DLD1 (cell line): Measurements from ENCODE around the gene PPP2R5D.

ENCODE experiments used
- in situ Hi-C: cut with HindIII; loops from 2 replicates; pipeline ENCODE4 v1.10.0; 2017; ENCODE audit warnings: low sequenced_read_pairs

PPP2R5D gene

DNA sequence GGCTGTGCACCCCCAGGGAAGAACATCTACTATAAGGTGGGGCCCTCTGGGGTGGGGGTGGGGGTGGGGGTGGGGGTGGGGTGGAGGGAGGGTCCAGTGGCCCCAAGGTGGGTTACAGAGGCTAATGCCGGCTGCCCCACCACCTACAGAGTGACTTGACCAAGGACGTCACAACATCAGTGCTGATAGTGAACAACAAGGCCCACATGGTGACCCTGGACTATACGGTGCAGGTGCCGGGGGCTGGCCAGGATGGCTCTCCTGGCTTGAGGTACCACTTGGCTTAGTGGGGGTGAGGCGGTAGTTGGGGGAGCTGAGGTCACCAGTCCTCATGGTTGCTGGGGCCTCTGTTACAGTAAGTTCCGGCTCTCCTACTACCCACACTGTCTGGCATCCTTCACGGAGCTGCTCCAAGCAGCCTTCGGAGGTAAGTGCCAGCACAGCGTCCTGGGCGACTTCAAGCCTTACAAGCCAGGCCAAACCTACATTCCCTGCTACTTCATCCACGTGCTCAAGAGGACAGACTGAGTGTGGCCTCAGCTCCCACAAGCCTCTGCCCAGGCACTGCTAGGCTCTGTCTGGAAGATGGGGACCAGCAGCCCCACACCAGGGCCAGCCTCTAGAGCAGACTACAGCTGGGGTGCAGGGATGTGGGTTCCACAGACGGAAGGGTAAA lies 21.1 kb upstream of the PPP2R5D start:
- in situ Hi-C loops, result no loop called here

DNA sequence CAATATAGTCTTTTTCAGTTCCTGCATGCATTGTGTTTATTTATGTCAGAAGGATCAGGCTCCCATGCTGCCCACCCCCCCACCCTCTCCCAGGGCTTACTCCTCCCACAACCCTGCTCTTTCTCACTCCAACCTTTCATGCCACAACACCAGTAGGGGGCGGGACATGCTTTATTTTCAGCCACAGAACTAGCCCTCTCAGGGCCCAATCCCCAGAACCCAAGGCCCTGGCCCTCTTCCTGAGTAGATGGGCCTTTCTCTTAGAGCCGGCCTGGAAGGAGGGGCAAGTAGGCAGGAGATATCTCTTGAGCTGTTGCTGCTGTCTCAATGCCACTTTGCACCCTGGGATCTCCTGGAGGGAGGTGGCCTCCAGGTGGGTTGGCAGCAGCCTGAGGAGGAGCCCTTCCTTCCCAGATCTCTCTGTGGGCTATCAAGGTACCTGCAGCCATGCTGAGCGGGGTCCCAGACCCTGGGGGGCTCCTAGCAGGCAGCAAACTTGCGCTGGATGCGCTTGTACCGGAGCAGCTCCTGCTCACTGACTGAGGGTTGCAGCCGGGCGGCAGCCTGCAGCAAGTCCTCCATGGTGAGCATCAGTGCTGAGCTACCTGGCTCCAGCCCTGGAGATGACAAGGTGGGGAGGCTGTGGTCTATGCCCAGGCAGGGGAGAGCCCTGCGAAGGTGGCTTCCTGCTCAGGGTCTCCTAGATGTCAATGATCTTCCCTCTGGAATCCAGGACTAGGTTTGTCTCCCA lies 20.3 kb upstream of the PPP2R5D start:
- in situ Hi-C loops, result no loop called here

DNA sequence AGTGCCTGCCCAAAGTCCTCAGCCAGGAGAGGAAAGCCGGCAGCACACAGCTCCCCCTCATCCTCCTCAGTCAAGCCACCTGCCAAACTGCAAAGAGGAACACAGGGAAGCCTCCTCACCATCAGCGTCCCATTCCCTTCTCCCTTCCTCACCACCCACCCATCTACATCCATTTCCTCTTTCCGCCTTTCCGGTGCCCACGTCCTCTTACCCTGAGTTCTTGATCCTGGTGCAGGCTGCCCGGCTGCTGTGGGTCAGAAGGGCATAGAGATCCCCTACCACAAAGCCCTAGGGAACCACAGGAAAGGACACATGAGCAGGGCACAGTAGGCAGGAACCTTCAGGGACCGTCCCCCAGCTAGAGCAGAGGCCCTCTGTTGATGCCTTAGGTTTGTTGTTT lies 17.8 kb upstream of the PPP2R5D start:
- in situ Hi-C loops, result no loop called here

DNA sequence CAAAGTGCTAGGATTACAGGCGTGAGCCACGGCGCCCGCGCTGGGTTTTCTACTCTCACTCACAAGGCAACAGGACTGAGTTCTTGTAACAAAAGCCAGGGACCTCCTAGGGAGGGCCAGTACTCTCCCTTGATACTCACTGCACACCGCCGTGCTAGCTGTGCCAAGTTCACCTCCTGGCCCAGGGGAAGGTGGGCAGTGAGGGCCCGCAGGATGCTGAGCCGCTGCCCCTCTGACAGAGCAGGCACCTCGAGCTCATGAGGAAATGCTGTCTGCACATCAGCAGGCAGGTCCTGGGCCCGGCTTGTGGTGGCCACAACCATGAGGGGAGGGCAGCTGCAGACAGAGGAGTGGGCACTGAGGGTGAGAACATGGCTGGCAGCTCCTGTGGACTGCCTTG lies 17.1 kb upstream of the PPP2R5D start:
- in situ Hi-C loops, result no loop called here

DNA sequence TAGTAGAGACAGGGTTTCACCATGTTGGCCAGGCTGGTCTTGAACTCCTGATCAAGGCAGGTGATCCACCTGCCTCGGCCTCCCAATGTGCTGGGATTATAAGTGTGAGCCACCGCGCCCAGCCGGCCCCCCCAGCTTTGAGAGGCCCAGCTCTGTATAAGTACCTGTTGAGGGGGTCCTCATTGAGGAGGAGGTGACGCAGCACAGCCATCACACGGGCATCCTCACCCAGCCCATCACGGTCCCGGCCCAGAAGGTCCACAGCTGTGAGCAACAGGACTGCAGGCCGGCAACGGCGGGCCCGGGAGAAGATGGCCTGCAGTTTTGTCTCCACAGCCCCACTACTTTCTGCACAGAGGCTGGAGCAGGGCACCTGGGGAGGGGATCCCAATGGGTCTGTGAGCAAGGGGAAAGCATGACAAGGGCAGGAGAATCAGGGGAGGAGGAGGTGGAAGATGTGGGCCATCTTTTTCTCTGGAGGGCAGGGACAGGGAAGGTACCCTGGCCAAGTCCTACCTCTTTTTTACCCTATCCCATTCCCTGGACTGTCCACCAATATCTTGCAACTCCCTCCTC lies 16.2 kb upstream of the PPP2R5D start:
- in situ Hi-C loops, result no loop called here

DNA sequence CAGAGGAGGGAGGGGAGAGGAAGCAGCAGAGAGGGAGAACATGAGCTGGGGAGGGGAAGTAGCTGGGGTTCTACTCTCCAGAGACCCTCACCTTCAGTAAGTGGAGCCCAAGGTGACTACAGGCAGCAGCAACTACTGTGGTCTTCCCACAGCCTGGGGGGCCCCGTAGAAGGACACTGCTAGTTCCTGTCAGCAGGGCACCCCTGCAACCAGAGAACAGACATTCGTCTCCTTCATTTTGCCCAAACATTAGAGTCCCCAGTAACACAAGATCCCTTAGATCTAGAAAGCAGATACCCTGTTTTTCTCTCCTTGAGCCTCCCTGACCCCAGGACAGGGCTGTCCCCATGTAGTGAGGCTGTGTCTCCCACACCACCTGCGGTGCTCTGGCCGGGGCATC lies 15.6 kb upstream of the PPP2R5D start:
- in situ Hi-C loops, result no loop called here

DNA sequence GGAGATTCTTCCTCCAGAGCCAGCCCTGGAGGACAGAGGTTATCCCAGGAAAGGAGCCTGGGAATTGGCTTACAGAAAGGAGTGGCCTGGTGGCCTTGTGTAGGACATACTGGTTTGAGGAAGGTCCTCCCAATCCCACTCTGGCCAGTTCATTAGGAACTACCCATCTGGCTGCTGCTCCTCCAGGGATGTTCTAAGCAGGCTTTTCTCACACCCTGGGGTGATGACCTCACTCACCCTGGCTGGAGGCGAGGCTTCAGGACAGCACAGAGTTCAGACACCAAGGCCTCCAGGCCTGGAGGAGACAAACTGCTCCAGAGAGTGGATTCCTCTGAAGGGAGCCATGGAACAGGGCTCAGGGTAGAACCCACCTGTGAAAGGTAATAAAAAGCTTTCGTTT lies 14.9 kb upstream of the PPP2R5D start:
- in situ Hi-C loops, result no loop called here

DNA sequence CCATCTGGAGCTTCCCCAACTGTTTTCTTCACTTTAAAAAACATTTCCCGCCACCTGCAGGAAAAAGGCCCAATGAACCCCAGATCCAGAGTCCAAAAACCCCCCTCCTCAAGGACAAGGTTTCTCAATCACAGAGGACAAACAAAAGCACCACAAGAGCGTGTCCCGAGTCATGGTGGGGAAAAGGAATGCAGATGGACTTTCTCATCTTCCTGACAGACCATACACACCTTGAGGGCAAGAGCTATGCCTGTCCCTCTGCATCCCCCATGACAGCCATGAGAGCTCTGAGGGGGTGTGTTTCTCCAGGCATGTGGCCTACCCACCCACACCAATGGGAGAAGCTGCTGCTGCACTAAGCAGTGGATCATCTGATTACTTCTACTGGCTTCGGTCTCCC lies 14.4 kb upstream of the PPP2R5D start:
- in situ Hi-C loops, result no loop called here

DNA sequence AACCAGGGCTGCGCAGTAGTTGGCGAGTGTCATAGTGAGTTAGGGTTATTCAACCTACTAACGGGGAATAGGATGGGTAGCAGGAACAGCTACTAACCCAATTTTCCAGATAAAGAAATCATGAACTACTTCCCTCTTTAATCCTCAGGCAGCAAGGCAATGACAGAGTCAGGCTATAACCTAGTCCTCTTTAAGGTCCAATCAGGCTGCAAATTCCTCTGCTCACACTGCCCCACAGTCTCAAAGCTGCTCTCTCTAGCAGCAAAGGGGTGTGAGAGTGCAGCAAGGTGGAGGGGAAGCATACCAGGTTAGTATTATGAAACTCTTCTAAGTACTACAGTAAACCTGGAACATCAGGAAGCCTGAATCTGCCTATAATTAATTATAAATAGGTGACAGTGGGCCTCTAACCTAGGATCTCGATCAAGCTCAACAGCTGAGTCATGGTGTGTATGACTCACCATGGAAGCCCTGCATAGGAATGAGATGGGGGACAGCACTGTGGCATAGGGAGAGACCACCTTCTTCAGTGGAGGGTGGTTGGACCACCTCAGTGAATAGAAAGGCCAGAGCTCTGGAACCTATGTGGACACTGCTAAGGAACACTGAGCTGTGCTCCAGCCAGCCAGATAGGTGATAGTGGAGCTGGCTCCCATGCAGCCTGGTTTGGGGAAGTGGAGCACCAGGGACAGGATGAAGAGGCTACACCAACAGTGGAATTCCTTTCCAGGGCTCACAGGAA lies 13.3 kb upstream of the PPP2R5D start:
- in situ Hi-C loops, result no loop called here

DNA sequence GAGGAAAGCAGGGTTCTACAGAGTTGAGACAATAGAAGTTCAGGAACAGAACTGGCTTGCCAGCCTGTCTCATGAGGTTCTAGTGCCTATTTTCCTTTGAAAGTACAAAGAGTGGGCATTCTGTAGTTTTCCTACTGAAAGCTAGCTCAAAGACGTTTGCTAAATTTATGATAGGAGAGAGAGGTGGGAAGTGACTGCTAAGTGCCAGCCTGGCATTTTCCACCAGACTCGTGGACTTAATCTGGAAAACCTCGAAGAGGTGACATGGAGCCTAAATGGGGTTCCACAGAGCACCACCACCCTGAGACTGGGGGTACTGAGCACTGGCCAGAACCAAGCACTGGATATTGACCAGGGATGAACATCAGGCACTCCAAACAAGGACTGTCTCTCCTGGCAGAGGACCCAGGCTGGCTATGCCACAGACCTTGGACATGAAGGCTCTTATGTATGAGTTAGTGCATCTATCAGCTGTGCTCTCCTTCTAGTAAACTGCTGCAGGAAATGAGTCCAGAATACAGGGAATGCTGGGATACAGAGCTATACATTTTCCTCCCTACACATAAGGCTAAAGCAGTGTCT lies 12.5 kb upstream of the PPP2R5D start:
- in situ Hi-C loops, result no loop called here

DNA sequence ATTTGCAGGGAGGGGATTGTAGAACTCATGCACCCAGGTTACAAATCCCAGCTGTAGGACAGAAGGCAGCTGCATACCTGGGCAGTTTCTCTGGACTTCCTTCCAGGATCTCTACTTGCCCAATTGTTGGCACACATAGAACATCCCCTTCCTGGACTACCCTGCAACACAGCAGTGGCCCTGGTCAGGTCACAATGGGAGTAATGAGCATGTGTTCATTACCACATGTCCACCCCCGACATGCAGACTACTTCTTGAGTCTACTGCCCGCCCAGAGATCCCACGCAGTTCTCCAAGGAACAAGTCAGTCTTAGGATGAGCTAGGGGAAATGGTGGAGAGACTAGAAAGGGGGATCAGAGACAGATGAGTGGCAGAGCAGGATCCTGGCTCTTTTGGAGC lies 10.4 kb upstream of the PPP2R5D start:
- in situ Hi-C loops, result no loop called here

DNA sequence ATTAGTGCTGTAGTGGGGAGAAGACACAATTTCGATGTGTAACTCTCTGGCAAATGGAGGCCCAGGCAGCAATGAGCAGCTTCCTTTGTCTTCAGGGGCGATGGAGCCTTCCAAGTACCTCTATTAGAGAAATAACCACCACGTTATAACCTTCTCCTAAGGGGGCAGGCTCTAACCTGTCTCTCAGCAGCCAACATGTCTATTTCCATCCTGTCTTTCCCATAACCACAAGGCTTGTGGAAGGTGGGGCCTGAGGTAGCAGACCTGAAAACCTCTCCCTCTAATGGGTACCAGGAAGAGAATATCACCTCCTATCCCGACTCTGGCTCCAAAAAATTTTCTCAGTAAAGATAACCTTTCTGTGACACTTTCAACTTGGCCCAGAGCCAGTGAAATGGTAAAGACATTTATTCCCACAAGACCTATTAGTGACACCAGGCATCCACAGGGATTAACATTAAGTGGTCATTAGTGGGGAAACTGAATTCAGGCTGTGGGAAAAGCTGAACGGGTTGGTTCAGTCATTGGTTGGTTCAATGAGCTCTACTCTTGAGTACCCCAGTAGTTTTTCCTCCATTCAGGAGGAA lies 9.4 kb upstream of the PPP2R5D start:
- in situ Hi-C loops, result no loop called here

DNA sequence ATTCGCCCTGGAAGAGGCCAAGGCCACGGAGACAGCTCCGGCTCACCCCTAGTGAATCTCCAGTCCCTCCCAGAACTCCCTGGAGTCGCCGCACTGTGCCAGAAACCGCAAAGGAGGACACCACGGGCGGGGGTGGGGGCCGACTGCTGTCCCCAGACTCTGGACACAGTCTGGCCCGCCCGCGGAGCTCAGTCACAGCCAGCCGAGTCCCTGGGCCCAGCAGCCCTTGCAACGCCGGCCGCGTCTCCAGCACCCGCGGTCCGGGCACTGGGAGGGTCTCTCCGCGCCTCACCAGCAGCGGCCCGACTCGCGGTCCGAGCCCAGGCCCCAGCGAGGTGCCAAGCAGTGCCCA lies 5.9 kb upstream of the PPP2R5D start:
- in situ Hi-C loops, result no loop called here

DNA sequence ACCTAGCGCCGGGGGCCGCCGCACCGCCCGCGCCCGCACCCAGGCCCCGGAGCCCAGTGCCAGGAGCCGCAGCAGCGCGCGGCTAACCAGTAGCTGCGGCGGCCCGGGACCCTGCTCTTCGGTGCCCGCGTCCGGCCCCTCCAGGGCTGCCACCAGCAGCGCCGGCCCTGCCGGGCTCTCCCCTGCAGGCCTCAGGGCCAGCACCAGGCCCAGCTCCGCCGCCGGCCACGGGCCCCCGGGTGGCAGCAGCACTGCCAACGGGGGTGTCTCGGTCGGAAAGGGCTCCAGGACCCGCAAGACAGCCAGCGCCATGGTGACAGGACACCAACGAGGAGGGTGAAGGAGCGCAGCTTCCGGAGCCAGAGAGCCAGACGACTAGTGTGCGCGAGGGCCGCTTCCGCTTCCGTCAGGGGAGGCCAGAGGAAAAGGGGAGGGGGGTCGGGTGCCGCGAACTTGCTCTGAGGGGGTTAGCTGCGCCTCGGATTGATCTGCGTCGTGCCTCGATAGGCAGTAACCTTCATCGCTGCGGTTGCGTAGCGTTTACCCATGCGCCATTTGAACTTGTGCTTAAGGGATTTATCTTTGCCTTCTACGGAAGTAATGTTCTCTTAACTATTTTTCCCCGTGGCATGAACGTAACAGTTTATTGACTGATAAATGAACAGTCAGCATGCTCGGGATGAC lies 5.4 kb upstream of the PPP2R5D start, which contains the start of gene PEX6:
Gene PEX6 (minus strand): TSS at position 343 of the 684 bp plus-strand sequence. CDS start 31 bp downstream, at position 312.
- in situ Hi-C loops, result no loop called here

DNA sequence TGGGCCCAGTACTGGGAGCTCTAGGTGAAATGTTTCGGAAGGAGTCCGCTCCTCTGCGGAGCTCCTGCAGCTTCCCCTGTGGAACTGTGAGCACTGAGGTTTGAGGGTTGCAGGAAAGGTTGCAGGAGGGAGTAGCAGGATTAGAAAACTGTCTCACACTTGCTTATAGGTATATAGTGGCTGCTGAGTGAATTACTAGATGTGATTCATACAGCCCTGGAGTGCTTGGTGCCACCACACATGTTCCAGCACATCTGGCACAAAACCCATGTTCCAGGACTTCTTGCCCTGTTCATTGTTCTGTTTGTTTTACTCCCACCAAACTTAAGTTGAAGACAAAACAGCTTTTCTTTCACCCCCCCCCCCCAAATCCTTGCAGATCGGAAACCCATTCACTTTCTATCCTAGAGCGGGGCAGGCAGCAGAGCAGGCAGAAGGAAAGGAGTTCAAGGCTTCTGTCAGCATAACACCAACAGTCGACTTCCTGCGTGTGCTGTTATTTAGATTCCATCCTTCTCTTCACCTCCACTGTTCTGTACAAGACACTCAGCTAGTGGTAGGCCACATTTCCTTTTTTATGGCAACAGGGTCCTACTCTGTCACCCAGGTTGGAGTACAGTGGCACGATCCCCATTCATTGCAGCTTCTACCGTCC lies 4.7 kb upstream of the PPP2R5D start:
- in situ Hi-C loops, result no loop called here

DNA sequence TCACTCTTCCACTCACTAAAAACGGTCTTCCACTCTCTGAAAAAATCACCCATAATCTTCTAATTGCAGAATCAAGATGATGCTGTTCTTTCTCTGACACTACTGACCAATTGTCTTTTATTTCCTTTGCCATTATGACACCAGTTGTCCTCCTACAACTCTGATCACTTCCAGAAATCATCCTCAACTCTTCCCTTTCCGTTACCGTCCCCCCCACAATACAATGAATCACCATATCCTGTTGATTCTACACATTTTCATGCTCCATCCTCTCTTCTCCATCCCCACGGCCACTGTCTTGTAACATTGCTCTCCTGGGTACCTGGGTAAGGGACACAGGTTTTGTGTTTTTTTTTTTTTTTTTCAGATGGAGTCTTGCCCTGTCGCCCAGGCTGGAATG lies 2.5 kb upstream of the PPP2R5D start:
- in situ Hi-C loops, result no loop called here

DNA sequence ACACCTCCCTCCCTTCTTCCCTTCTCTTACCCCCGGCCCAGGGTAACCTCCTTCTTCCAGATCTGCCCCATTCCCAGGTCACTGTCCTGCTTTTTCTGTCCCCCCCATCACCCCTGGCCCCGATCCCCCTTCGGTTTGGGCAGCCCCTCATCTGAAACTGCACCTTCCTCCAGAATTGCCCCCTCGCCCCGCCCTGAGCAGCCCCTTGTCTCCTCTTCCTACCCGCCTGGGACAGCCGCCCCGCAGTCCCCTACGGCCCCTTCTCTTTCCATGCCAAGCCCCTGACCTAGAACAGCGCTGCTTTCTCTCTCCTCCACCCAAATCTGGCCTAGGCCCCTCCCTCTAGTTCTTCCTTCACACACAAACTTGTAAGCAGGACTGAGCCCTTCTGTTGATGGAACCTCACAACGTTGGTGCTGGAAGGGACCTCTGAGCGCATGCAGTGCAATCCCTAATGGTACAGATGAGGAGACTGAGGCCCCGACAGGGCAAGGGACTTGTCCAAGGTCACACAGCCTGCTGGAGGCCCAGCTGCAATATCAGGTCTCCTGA lies 630 bp downstream of the PPP2R5D start:
- in situ Hi-C loops, result no loop called here

DNA sequence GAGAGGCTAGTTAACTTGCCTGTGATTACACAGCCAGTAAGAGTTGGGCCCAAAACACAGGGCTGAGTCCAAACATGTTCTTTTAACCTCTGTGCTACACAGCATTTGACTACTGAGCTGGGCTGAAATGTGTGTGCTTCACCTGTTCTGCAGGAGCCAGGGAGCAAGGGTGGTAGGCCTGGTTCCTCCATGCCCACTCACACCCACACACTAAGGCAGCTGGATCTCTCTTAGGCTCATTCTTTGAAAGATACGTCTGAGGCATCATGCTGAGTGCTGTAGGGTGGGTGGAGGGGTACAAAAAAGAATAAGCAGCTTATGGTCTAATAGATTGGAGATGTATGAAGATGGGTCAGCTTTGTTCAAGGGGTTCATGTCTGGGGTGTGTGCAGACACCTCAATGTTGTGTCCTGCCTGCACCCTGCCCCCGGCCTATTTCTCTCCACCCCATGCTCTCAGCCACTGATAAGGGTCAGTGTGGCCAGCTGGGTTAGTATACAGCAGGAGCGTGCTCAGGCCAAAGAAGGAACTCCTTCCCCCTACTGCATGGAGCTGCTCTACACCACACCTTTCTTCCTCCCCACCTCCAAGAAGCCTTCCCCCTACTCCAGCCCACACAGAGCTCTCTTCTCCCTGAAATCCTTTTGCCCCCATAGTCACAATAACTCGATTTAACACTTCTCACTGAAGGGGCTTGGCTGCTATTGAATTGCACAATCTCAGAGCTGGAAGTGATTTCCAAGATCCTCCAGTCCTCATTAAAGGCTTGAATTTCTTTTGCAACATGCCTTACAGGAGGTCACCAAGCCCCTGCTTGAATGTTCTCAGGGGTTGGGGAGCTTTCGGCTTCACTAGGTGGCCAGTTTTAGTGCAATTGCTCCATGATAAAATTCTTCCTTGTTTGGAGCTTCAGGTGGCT lies 3.4 kb downstream of the PPP2R5D start:
- in situ Hi-C loops, result no loop called here
